AG04450 (cell line): ENCODE measurements around the gene OPN3. TPM values are rescaled to one million over a fixed set of nuclear protein-coding genes. Genes with fewer than 3 reads are reported as not detected.
A peak's percentile ranks its signal among the peaks of the same experiment; 100 is the strongest.

Experiments
- CTCF ChIA-PET: fragments of 300-600, 350-600 bp; formaldehyde crosslinking; extraction: SDS; loops from one replicate; lab custom pipeline; 2022; ENCODE audit warnings: antibody characterized with exemption, inconsistent platforms; lab: Charles Lee
- POLR2A ChIA-PET: fragments of 350-600 bp; formaldehyde crosslinking; extraction: SDS; loops from one replicate; lab custom pipeline; 2021; ENCODE audit warnings: antibody characterized with exemption, inconsistent platforms; lab: Yijun Ruan, JAX
- DNase-seq: peaks from one replicate; pipeline ENCODE4 v3.0.0-alpha.2; 2011; ENCODE audit warnings: low read depth, low spot score
- H3K27ac ChIP-seq: one replicate; pipeline ENCODE4 v1.5.1; 2012; ENCODE audit warnings: low read depth, low read length, control low read depth
- H3K27me3 ChIP-seq: one replicate; pipeline ENCODE4 v1.6.0; 2012; ENCODE audit warnings: low read length; ENCODE audit not compliant: control insufficient read depth, insufficient read depth
- H3K4me3 ChIP-seq: 2 replicates; pipeline ENCODE4 v1.5.1; 2011; ENCODE audit warnings: mild to moderate bottlenecking, low read depth, low read length, control low read depth
- H3K9me3 ChIP-seq: 2 replicates; pipeline ENCODE4 v1.5.1; 2012; ENCODE audit warnings: low read length; ENCODE audit not compliant: control insufficient read depth, insufficient read depth
- polyA plus RNA-seq: library from polyadenylated mRNA; depleted of rRNA; stranded (reverse); fragments of >200 nt; gene quantifications from 2 replicates; pipeline ENCODE4 v1.2.3, GENCODE V29; 2011
- TF ChIP-seq, protein P1 (sequence below): IDR thresholded peaks from 2 replicates; pipeline ENCODE4 v1.5.1; 2011; ENCODE audit warnings: low read depth, low read length, control low read depth, inconsistent platforms

OPN3 gene
- polyA plus RNA-seq, 1 experiment = 70.1 TPM

DNA sequence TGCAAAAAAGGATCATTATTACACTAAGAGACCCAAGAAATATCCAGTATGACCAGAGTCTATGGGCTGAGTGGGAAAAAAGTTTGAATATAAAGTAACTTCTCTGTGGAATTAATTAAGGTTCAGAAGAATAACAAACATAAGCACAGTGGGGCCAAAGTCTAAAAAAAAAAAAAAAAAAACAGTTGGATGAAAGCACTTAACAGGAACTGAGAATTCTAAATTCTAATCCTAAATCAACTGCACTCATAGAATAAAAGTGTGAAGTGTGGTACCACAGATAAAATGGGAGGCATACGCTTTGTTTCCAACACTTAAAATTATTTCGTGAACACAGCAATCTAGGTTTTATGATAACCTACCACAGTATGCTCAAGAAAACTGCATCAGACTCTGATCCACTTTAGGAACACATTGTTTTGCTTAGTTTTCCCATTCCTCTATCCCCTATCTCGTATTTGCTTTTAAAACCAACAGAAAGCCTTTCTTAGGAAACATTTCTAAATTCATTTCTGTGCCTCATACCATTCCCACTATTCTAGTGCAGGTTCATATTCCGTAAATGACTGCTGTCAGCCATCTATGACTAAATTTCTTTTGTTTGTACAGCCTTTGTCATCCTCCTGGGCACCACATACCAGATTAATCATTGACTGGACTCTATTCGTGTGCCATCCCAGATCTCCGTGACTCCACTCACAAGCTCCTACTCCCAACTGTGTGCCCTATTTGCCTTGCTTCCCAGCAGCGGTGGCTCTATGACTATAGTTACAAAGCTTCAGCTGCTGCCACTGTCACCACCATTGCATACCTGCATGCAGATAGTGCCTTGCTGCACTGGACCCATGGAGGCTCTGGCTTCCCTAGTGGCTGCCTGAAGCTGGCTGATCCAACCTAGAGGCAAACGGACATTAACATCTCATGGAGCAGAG, 24.9 kb downstream of the OPN3 start:
- ChIA-PET CTCF (interaction anchor here (0.8 kb wide), 1 partner anchor 12 kb away, joined by 4 read pairs; no protein-coding TSS in a partner anchor), POLR2A (interaction anchor here (1.0 kb wide), 1 partner anchor 21 kb away, joined by 3 read pairs; no protein-coding TSS in a partner anchor)
- no peaks in the 10 kb centered on the region for H3K27me3 ChIP-seq
- H3K4me3 ChIP-seq = no peak overlapping the region
- H3K27ac ChIP-seq = no peak overlapping the region
- H3K9me3 ChIP-seq = no peaks in the 10 kb centered on the region
- DNase-seq = no peak
- TF ChIP-seq, protein P1, sequence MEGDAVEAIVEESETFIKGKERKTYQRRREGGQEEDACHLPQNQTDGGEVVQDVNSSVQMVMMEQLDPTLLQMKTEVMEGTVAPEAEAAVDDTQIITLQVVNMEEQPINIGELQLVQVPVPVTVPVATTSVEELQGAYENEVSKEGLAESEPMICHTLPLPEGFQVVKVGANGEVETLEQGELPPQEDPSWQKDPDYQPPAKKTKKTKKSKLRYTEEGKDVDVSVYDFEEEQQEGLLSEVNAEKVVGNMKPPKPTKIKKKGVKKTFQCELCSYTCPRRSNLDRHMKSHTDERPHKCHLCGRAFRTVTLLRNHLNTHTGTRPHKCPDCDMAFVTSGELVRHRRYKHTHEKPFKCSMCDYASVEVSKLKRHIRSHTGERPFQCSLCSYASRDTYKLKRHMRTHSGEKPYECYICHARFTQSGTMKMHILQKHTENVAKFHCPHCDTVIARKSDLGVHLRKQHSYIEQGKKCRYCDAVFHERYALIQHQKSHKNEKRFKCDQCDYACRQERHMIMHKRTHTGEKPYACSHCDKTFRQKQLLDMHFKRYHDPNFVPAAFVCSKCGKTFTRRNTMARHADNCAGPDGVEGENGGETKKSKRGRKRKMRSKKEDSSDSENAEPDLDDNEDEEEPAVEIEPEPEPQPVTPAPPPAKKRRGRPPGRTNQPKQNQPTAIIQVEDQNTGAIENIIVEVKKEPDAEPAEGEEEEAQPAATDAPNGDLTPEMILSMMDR = no peak

DNA sequence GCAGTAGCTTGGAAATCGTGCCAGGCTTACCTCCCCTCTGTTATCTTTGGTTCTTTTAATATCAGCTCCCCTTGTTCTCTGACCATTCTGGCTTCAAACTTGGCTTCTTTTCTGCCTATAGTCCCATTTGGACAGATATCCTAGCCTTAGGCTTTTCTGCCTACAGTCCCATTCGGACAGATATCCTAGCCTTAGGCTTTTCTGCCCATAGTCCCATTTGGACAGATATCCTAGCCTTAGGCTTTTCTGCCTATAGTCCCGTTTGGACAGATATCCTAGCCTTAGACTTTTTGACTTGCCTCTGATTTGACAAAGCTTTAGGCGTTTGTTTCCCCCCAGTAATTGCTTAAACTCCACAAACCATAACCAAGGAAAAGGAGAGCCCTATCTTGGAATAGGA, 25.6 kb downstream of the OPN3 start:
- H3K27ac ChIP-seq = no peak overlapping the region
- ChIA-PET POLR2A (no interaction called here), CTCF (interaction anchor here (5.5 kb wide), 1 partner anchor 219 kb away, joined by 45 read pairs; no protein-coding TSS in a partner anchor)
- DNase-seq = no peak
- no peak overlapping the region for H3K4me3 ChIP-seq
- H3K27me3 ChIP-seq = no peaks in the 10 kb centered on the region
- TF ChIP-seq, protein P1 = no peak
- H3K9me3 ChIP-seq = no peaks in the 10 kb centered on the region

GRCh38 chr1:241614144-241614543, 26.0 kb downstream of the OPN3 start:
- TF ChIP-seq, protein P1 = no peak
- no peak for DNase-seq
- POLR2A ChIA-PET = no interaction called here
- Histone ChIP-seq H3K27ac (no peak overlapping the region), H3K4me3 (no peak overlapping the region), H3K27me3 (no peaks in the 10 kb centered on the region), H3K9me3 (no peaks in the 10 kb centered on the region)
- CTCF ChIA-PET = interaction anchor here (0.8 to 5.5 kb wide), 2 partner anchors 12 to 219 kb away, joined by 3 to 45 read pairs; no protein-coding TSS in a partner anchor

DNA sequence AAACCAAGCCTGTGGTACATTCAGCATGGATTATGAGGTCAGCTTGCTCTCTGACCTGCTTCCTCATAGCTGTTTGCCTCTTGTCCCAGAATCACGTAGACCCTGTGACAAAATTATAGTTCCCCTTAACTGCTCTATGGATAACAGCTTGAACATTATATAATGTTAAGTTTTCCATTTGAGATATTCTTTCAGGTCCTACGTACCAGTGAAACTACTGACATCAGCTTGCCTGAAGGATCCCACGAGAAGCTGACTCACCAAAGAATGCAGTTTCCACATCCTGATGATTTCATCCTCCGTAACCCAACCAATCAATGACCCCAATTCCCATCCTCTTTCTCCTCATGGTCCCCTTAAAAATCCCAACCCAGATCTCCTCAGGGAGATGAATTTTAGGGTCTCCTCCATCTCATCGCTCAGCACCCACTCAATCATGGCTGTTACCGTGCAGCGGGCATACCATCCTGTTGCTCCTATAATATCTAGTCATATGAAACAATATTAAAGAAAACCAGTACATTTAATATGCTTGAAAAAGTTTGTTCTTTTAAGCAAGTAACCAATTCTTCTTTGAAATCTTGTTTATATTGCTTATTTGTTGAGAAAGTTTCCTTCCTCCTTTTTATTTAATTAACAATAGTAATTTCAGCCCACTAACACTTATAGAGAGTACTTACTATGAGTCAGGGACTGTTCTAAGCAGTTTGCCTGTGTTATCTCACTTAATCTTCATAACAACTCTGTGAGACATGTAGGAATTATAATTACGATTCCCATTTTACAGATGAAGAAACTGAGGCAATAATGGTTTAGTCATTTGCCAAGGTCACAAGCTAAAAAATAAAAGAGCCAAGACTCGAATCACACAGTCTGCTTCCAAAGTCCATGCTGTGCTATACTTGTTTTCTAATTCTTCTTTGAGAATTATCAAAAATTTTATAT, 27.4 kb downstream of the OPN3 start:
- Histone ChIP-seq H3K4me3 (no peak overlapping the region), H3K27me3 (no peaks in the 10 kb centered on the region), H3K27ac (peak overlapping the region; percentile 83), H3K9me3 (no peaks in the 10 kb centered on the region)
- ChIA-PET CTCF (interaction anchor here (0.7 to 5.5 kb wide), 20 partner anchors 11 to 385 kb away, joined by 3 to 103 read pairs (median 22); partner anchors contain the start of genes CHML, EXO1, MAP1LC3C and OPN3), POLR2A (no interaction called here)
- TF ChIP-seq, protein P1 = no peak
- peak; percentile 77 for DNase-seq
